Lung (tissue), 12 donors: Measurements from ENCODE around the gene LPIN1. TPM values are rescaled to one million over a fixed set of nuclear protein-coding genes. Genes with fewer than 3 reads are reported as not detected.

ENCODE experiments used
- ATAC-seq: fragments of 200-7000 bp; cut with Tn5 transposase; one replicate; pipeline ENCODE4 v1.9.1; 2020; ENCODE audit warnings: moderate number of reproducible peaks; ENCODE audit not compliant: insufficient read depth, low FRiP score
- DNase-seq, 3 donors: peaks; one replicate each; pipeline ENCODE4 v3.0.0-alpha.2; 2013 to 2017
- H3K27ac ChIP-seq, 2 donors: one replicate each; pipeline ENCODE4 v1.5.1; 2013; ENCODE audit warnings: mild to moderate bottlenecking in 2 of 2, moderate library complexity in 2 of 2, control low read depth in 1 of 2, inconsistent platforms in 1 of 2, low read depth in 1 of 2, low read length in 1 of 2
- H3K27me3 ChIP-seq, 3 donors: one replicate each; pipeline ENCODE4 v1.5.1; 2013; ENCODE audit warnings: low read length in 2 of 3; ENCODE audit not compliant: control insufficient read depth in 3 of 3, insufficient read depth in 3 of 3
- H3K36me3 ChIP-seq, 4 donors: one replicate each; pipeline ENCODE4 v1.5.1; 2013; ENCODE audit warnings: low read length in 4 of 4, mild to moderate bottlenecking in 1 of 4, moderate library complexity in 1 of 4; ENCODE audit not compliant: control insufficient read depth in 4 of 4, insufficient read depth in 4 of 4
- H3K4me1 ChIP-seq, 5 donors: one replicate each; pipeline ENCODE4 v1.5.1; 2013; ENCODE audit warnings: low read length in 5 of 5, mild to moderate bottlenecking in 2 of 5, moderate library complexity in 1 of 5; ENCODE audit not compliant: control insufficient read depth in 5 of 5, insufficient read depth in 5 of 5
- H3K4me3 ChIP-seq: one replicate; pipeline ENCODE4 v1.5.1; 2013; ENCODE audit warnings: mild to moderate bottlenecking, control low read depth, moderate library complexity
- H3K9ac ChIP-seq, 2 donors: one replicate each; pipeline ENCODE4 v1.5.1; 2013; ENCODE audit warnings: low read length in 2 of 2, control low read depth in 1 of 2; ENCODE audit not compliant: insufficient read depth in 1 of 2
- H3K9me3 ChIP-seq, 4 donors: one replicate each; pipeline ENCODE4 v1.5.1; 2013; ENCODE audit warnings: low read length in 3 of 4, mild to moderate bottlenecking in 1 of 4, moderate library complexity in 1 of 4; ENCODE audit not compliant: control insufficient read depth in 4 of 4, insufficient read depth in 3 of 4
- WGBS, 2 donors: extraction: QIAGEN DNeasy Blood & Tissue Kit; methylation state at CpG; one replicate each; pipeline ENCODE4 v1.1.7; 2013; 5-methylcytosine and 5-hydroxymethylcytosine counted together
- polyA plus RNA-seq, 2 donors: library from polyadenylated mRNA; stranded (reverse); fragments of 200-250 nt; gene quantifications; one replicate each; pipeline ENCODE4 v1.2.1, GENCODE V29; 2013
- total RNA-seq, 2 donors: library from RNA; depleted of rRNA in 1 of 2; stranded (reverse); fragments of >200 nt in 1 of 2; gene quantifications; one replicate each; pipeline ENCODE4 v1.2.1, GENCODE V29; 2014 to 2021
- TF ChIP-seq, protein P1 (sequence below): IDR thresholded peaks from 2 replicates; pipeline ENCODE4 v1.5.1; 2012; ENCODE audit warnings: mild to moderate bottlenecking; ENCODE audit errors: control extremely low read depth, extremely low read depth
- donor health status: control.
- donor health status: control.
- donor health status: Bipolar disorder and iron deficiency.
- donor health status: healthy.
- donor health status: DM: yes; HTN: yes; CAD: no.

Gene LPIN1
- total and polyA plus RNA-seq, 4 donors, result 14.7 to 43.4 (median 26.0) TPM

DNA sequence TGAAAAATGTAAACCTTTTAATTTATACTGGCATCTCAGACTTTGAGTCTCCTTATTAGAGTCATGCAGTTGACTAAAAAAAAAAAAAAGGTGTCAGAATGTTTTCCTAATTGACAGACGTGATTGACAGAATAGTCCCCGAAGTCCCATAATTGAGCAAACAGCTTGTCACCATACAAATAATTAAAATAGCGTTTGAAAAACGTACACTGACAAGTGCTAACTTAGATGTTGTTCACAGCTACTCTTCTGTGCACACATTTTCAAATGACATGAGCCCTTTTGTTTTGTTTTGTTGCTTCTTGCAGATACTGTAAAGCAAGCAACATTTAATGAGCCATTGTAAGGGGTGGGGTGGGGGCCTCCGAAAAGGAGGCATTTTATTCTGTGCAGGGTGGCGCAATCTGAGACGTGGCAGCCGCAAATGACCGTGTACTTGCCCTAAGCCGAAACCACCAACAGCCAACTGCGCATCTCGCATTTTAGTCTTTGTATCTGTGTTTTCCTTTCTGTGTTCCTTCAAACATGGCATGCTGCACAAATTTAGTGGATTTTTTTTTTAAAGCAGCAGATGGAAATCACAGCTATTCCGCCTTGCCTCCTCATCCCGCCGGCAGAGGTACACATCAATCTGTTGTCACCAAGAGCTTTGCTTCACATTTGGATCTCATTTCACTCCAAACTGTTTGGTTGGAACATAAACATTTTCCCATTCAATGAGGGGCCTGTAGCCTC lies 52.4 kb downstream of the LPIN1 start:
- Histone ChIP-seq H3K36me3 (peaks cover 11 to 44% (median 33%) of the 10 kb centered on the region in 4 donors), H3K4me3 (no peak overlapping the region), H3K27ac (no peak overlapping the region), H3K9me3 (no peaks in the 10 kb centered on the region), H3K9ac (no peak overlapping the region), H3K4me1 (peaks cover 0 to 15% (median 0%) of the 10 kb centered on the region in 5 donors), H3K27me3 (no peaks in the 10 kb centered on the region)
- no peak for ATAC-seq
- TF ChIP-seq, protein P1, sequence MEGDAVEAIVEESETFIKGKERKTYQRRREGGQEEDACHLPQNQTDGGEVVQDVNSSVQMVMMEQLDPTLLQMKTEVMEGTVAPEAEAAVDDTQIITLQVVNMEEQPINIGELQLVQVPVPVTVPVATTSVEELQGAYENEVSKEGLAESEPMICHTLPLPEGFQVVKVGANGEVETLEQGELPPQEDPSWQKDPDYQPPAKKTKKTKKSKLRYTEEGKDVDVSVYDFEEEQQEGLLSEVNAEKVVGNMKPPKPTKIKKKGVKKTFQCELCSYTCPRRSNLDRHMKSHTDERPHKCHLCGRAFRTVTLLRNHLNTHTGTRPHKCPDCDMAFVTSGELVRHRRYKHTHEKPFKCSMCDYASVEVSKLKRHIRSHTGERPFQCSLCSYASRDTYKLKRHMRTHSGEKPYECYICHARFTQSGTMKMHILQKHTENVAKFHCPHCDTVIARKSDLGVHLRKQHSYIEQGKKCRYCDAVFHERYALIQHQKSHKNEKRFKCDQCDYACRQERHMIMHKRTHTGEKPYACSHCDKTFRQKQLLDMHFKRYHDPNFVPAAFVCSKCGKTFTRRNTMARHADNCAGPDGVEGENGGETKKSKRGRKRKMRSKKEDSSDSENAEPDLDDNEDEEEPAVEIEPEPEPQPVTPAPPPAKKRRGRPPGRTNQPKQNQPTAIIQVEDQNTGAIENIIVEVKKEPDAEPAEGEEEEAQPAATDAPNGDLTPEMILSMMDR, result no peak
- WGBS, 2 donors, result 81 to 90% methylated on average over 15 of the region's 15 CpGs
- DNase-seq, result peak; percentile 66 to 86 (median 85)

- 85 to 97% methylated on average over 8 of the region's 8 CpGs for WGBS, 2 donors
- peaks cover 13 to 53% (median 35%) of the 10 kb centered on the region in 4 donors for H3K36me3 ChIP-seq
- no peak for DNase-seq
These were observed 53.4 kb downstream of the LPIN1 start for GRCh38 chr2:11799826-11800225.

DNA sequence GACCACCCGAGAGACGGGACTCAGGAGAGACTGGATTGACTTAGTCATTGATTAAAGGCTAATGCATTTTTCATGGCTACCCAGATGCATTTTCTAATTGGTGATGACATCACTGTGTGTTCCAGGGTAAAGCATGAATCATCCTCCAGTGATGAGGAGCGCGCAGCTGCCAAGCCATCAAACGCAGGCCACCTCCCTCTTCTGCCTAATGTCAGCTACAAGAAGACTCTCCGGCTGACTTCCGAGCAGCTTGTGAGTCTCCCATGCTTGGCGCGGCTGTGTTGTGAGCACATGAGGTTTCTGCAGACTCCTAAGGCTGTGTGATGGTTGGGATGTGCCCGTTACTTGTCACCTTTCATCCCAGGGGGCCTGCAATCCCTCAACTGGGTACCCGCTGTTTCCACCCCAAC lies 56.4 kb downstream of the LPIN1 start:
- no peaks in the 10 kb centered on the region for H3K9me3 ChIP-seq
- H3K4me1 ChIP-seq, result peaks cover 0 to 15% (median 0%) of the 10 kb centered on the region in 5 donors
- TF ChIP-seq, protein P1, result no peak
- H3K36me3 ChIP-seq, result peaks cover 24 to 47% (median 37%) of the 10 kb centered on the region in 4 donors
- WGBS, 2 donors, result 97% methylated on average over 11 of the region's 11 CpGs
- no peak overlapping the region for H3K4me3 ChIP-seq
- ATAC-seq (no peak), DNase-seq (no peak)
- no peaks in the 10 kb centered on the region for H3K27me3 ChIP-seq
- no peak overlapping the region for H3K9ac ChIP-seq
- H3K27ac ChIP-seq, result no peak overlapping the region

More at GRCh38 chr2:11799826-11800225, 53.4 kb downstream of the LPIN1 start:
- Histone ChIP-seq H3K4me3 (no peak overlapping the region), H3K9ac (no peak overlapping the region), H3K9me3 (no peaks in the 10 kb centered on the region), H3K27ac (no peak overlapping the region), H3K27me3 (no peaks in the 10 kb centered on the region), H3K4me1 (peaks cover 0 to 15% (median 0%) of the 10 kb centered on the region in 5 donors)
- TF ChIP-seq, protein P1, result no peak
- ATAC-seq, result no peak
